ENCODE results near the gene PERP.

PERP gene

DNA sequence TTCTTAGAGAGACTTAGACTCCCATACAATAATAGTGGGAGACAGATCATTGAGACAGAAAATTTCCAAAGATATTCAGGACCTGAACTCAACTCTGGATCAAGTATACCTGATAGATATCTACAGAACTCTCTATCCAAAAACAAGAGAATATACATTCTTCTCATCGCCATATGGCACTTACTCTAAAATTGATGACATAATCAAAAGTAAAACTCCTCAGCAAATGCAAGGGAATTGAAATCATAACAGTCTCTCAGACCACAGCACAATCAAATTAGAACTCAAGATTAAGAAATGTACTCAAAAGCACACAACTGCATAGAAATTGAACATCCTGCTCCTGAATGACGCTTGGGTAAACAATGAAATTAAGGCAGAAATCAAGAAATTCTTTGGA lies 28.7 kb downstream of the PERP start:
- no peak for DNase-seq (ENCODE audit: low spot score)
- TF ChIP-seq, protein P1, sequence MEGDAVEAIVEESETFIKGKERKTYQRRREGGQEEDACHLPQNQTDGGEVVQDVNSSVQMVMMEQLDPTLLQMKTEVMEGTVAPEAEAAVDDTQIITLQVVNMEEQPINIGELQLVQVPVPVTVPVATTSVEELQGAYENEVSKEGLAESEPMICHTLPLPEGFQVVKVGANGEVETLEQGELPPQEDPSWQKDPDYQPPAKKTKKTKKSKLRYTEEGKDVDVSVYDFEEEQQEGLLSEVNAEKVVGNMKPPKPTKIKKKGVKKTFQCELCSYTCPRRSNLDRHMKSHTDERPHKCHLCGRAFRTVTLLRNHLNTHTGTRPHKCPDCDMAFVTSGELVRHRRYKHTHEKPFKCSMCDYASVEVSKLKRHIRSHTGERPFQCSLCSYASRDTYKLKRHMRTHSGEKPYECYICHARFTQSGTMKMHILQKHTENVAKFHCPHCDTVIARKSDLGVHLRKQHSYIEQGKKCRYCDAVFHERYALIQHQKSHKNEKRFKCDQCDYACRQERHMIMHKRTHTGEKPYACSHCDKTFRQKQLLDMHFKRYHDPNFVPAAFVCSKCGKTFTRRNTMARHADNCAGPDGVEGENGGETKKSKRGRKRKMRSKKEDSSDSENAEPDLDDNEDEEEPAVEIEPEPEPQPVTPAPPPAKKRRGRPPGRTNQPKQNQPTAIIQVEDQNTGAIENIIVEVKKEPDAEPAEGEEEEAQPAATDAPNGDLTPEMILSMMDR (IDR thresholded peaks at IDR 0.05; ENCODE audit: extremely low read depth, insufficient read depth, missing control alignments) = no peak
- in situ Hi-C loops (cut with MboI; ENCODE audit: low pct_unique_long_range_greater_than_20kb, low sequenced_read_pairs, unreplicated experiment) = no loop called here

DNA sequence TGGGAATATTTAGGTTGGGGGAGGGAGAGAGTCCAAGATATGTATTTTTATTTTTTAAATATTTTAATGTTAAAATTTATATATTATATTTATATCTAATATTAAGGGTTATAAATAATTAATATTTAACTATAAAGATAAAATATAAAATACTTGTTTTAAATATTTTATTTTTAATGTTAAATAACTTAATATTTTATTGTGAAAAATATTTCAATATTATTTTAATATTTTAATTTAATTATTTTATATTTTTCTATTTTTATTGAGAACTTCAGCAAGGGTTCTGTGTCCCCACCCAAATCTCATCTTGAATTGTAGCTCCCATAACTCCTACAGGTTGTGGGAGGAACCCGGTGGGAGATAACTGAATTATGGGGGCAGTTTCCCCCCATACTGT lies 34.0 kb downstream of the PERP start:
- in situ Hi-C loops (cut with MboI; ENCODE audit: low pct_unique_long_range_greater_than_20kb, low sequenced_read_pairs, unreplicated experiment) = no loop called here
- TF ChIP-seq, protein P1 (IDR thresholded peaks at IDR 0.05; ENCODE audit: extremely low read depth, insufficient read depth, missing control alignments) = no peak
- no peak for DNase-seq (ENCODE audit: low spot score)

DNA sequence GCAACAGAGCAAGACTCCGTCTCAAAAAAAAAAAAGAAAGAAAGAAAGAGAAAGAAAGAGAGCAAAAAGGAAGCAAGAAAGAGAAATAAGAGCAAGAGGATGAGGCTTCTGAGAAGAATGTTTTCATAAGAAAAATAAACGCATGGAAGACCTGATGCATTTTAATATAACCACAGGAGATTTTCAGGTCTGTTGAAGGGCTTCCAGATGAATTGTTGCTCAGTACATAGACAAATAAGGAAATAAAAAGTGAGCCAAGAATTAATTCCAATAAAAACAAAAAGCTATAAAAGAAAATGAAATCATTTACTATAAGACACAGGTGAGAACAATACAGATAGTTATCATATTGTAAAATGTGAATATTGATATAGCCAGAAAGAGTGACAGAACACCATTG lies 43.5 kb downstream of the PERP start:
- DNase-seq (ENCODE audit: low spot score) = no peak
- in situ Hi-C loops (cut with MboI; ENCODE audit: low pct_unique_long_range_greater_than_20kb, low sequenced_read_pairs, unreplicated experiment) = no loop called here
- TF ChIP-seq, protein P1 (IDR thresholded peaks at IDR 0.05; ENCODE audit: extremely low read depth, insufficient read depth, missing control alignments) = no peak

DNA sequence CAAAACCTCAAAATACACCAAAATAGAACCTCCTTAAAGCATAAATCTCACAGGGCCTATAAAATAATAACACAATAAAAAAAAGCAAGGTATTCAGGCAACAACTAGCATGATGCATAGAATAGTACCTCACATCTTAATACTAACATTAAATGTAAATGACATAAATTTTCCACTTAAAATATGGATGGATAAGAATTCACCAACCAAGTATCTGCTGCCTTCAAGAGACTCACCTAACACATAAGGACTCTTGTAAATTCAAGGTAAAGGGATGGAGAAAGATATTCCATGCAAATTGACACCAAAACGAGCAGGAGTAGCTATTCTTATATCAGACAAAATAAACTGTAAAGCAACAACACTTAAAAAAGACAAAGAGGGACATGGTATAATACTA lies 52.2 kb downstream of the PERP start:
- TF ChIP-seq, protein P1 (IDR thresholded peaks at IDR 0.05; ENCODE audit: extremely low read depth, insufficient read depth, missing control alignments) = no peak
- in situ Hi-C loops (cut with MboI; ENCODE audit: low pct_unique_long_range_greater_than_20kb, low sequenced_read_pairs, unreplicated experiment) = no loop called here
- no peak for DNase-seq (ENCODE audit: low spot score)

DNA sequence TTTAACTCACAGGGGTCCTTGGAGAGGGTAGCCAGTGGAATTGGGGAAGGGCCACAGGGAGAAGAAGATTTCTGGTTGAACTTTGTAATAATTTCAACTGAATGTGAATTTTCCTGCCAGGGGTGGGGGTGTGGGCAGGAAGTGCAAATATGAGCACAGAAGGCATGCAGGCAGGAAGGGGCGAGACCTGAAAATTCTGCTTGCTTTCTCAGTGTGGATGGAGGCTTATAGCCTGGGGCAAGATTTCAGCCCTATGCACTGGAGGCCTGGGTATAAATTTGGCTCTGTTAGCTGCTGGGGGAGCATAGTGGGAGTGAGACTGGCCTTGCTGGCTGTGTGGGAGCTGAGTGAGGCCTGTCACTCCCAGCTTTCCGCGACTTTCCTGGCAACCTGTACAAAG lies 54.4 kb downstream of the PERP start:
- TF ChIP-seq, protein P1 (IDR thresholded peaks at IDR 0.05; ENCODE audit: extremely low read depth, insufficient read depth, missing control alignments) = no peak
- DNase-seq (ENCODE audit: low spot score) = no peak
- in situ Hi-C loops (cut with MboI; ENCODE audit: low pct_unique_long_range_greater_than_20kb, low sequenced_read_pairs, unreplicated experiment) = no loop called here

DNA sequence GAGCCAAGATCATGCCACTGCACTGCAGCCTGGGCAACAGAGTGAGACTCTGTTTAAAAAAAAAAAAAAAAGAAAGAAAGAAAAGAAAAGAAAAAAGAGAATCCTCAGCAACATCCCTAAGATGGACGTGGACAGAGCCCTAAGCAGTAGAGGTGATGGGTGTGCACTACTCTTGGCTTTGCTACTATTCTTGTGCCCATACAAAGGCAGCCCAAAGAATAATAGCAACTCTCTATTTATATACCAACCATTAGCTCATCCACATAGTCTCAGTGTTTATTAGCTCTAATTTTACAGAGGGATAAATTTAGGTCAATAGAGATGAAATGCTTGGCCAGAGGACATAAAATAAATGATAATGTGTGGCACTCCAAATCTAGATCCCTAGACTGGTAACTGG lies 62.2 kb downstream of the PERP start:
- DNase-seq (ENCODE audit: low spot score) = no peak
- TF ChIP-seq, protein P1 (IDR thresholded peaks at IDR 0.05; ENCODE audit: extremely low read depth, insufficient read depth, missing control alignments) = no peak
- in situ Hi-C loops (cut with MboI; ENCODE audit: low pct_unique_long_range_greater_than_20kb, low sequenced_read_pairs, unreplicated experiment) = no loop called here

DNA sequence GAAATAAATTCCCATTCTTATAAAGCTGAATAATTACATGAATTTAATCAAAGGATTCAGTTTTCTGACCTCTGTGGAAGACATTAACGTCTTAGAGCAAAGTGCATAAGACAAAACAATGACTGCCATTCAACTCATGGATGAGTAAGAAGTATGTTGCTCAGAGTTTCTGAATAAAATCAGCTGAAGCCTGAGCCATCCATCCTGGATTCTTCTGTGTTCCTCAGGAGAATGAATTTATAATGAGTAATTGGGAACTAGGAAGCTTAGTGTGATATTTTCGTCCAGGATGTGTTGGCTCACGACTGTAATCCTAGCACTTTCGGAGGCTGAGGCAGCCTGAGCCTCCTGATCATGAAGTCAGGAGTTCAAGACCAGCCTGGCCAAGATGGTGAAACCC lies 62.8 kb downstream of the PERP start:
- in situ Hi-C loops (cut with MboI; ENCODE audit: low pct_unique_long_range_greater_than_20kb, low sequenced_read_pairs, unreplicated experiment) = no loop called here
- TF ChIP-seq, protein P1 (IDR thresholded peaks at IDR 0.05; ENCODE audit: extremely low read depth, insufficient read depth, missing control alignments) = no peak
- no peak for DNase-seq (ENCODE audit: low spot score)
